GM21528 (cell line): Measurements from ENCODE around the gene NBL1.

ENCODE experiments used
- ATAC-seq: cut with Tn5 transposase; IDR thresholded peaks from one replicate; pipeline ENCODE4 v1.9.1; 2021; ENCODE audit warnings: mild to moderate bottlenecking, moderate library complexity; ENCODE audit not compliant: unreplicated experiment, low FRiP score

Gene NBL1

GRCh38 chr1:19689856-19690255 is 45.7 kb downstream of the NBL1 start:
- ATAC-seq: no peak

GRCh38 chr1:19690342-19690741 is 46.2 kb downstream of the NBL1 start:
- no peak for ATAC-seq

DNA sequence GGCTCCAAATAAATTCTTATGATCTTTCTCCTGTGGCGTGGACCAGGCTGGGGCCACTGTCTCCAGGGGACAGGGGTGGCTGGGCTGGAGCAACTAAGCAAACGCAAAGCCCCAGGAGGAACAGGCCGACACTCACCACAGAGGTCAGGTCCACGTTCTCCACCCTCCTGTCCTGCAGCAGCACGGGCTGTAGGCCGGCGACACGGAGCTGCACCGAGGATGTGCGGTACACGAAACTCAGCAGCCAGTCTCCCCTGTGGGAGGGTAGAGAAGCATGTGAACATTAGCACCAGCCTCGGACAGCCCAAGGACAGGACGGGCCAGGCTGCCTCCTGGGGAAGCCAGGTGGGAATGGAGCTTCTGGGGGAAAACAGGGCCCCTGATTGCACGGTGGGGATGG is 50.2 kb downstream of the NBL1 start:
- ATAC-seq: no peak

DNA sequence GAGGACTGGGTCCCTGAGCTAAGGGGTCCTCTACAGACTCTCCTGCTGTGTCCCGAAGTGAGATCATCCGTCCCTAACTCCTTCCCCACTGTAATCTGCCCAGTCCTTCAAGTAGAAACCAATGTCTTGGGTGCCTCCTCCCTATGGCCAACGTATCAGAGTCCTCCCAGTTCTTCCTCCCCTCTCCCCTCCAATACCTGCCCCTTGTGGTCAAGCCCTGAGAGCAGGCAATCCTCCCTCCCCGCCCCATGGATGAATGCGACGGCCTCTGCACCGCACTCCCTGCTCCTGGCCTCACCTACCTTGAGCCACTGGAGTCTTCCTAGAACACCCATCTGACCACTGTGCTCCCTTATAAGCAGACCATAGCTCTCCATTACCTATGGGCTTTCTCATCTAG is 51.7 kb downstream of the NBL1 start:
- ATAC-seq: no peak

DNA sequence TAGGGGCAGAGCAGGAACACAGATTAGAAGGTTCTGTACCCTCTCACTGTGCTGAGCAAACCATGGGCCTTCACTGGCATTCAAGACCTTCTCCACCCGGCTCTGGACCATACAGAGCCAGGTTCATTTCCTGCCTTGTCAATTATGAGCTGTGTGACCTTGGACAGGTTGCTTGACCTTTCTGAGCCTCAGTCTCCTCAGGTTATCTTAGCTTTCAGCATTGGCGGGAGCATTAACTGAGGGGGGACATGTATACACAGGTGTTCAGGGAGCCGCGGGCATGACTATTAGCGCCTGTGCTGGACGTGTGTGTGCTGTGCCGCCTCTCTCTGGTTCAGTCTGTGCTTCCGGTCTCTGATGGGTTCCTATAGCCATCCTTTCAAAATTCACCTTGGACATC is 52.7 kb downstream of the NBL1 start:
- no peak for ATAC-seq

- no peak for ATAC-seq
These were observed 54.1 kb downstream of the NBL1 start for GRCh38 chr1:19698181-19698580.

DNA sequence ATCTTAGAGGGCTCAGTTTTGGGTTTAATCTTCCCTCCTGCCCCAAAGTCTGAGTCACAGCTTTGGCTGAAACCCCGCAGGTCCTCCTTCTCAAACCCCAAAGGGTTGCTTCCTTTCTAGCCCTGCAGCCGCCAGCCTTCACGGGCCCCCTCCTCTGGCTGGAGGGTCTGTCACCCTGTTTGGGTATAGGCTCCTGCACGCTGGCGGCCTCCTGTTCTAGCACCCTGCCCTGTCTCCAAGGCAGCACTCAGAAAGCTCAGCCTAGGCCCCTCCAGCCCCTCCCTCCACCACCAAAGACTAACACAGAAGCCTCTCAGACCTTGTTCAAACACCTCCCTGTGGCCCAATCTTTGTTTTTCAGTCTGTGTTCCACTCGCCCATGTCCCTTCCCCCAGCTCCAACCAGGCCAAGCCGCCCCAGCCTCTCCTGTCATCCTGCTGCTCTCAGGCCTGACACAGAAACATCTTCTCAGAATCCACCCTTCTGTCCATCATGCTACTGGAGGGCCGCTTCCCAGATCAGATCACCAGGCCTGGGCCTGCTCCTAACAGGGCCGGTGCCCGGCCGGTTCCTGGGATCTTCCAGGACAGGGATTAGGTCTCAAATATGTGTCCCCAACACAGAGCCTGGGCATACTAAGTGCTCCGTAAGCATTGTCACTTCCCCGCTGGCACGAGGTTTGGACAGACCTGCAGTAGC is 56.1 kb downstream of the NBL1 start:
- no peak for ATAC-seq

- ATAC-seq: no peak
These were observed 59.2 kb downstream of the NBL1 start for GRCh38 chr1:19703280-19703679.

DNA sequence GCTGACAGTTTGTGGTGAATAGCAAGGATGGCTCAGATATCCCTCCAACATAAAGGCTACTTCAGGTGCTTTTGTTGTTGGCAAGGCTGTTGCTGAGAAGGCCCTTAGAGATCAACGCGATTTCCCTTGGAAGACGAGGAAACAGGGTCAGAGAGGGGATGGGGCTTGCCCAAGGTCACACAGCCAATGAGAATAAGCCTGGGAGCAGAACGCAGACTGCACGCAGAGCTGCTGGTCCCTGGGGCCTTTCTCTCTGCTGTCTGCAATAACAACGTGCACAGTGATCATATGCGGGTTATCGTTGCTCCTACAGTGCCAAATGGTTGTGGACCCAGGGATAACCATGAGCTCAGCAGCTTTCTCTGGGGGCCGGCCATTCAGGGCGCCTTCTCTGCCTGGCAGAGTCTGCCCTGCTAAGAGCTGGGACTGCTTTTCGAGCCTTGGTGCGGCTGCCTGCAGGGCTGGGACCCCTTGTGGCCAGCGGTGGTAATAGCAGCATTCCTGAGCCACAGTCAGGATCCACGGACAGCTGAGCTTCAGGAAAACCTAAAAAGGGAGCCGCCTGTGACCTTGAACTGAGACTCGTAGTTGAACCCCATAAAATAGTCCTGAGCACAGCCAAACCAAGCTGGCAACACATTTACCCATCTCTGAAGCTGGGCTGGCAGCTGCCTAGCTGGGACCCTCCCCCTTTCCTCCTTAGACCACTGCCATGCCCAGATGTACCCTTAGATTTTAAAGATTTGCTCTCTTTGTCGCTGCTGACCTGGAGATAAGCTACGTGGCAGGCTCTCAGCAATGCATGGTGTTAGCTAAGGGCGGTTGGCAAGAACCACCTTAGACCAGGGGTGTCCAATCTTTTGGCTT is 60.4 kb downstream of the NBL1 start:
- no peak for ATAC-seq

DNA sequence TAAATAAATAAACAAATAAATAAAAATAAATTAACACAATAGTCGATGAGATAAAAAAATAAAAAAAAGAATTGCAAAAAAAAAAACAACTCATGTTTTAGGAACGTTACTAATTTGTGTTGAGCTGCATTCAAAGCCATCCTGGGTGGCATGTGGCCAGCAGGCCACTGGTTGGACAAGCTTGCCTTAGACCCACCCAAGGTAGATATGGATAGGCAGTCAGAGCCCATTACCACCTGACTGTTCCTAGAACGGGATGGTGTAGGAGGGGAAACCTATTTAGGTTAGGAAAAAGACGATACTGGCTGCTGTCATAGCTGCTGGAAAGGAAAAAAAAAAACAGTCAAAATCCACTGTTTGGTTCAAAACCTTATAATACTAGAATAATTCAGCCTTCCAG is 61.4 kb downstream of the NBL1 start:
- no peak for ATAC-seq

DNA sequence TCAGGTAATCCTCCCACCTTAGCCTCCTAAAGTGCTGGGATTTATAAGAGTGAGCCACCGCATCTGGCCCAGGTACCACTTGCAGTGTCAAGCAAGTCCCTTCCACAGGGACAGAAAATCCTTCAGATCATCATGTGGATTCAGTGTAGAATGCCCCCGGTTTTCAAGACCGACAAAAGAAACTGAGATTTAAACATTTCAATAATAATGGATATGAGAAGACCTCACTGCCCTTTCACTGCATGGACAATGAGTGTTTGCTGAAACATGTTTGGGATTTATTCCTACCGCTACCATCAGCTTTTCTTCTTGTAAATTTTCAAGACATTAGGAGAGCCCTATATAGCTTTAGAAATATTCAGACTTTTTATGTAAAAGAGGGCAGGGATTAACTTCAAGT is 62.0 kb downstream of the NBL1 start:
- ATAC-seq: no peak
